Epithelial cell of prostate (primary cell): ENCODE data around the gene NRAS.
A peak's percentile ranks its signal among the peaks of the same experiment; 100 is the strongest.

ENCODE experiments used
- DNase-seq: peaks from one replicate; pipeline ENCODE4 v3.0.0-alpha.2; 2011; ENCODE audit warnings: low read depth, low spot score
- H3K27ac ChIP-seq: fragments of 450-650 bp; 2 replicates; pipeline ENCODE4 v1.5.1; 2017; ENCODE audit warnings: mild to moderate bottlenecking

NRAS gene

GRCh38 chr1:114729782-114730181, 13.2 kb upstream of the NRAS start:
- DNase-seq: no peak
- H3K27ac ChIP-seq: no peak overlapping the region

- no peak overlapping the region for H3K27ac ChIP-seq
- no peak for DNase-seq
Measured at GRCh38 chr1:114728553-114728952, 12.0 kb upstream of the NRAS start.

GRCh38 chr1:114725230-114725629, 8.7 kb upstream of the NRAS start:
- no peak overlapping the region for H3K27ac ChIP-seq

GRCh38 chr1:114723915-114724314, 7.3 kb upstream of the NRAS start:
- DNase-seq: no peak
- no peak overlapping the region for H3K27ac ChIP-seq

More at GRCh38 chr1:114725230-114725629, 8.7 kb upstream of the NRAS start:
- no peak for DNase-seq

GRCh38 chr1:114723457-114723856, 6.9 kb upstream of the NRAS start:
- no peak overlapping the region for H3K27ac ChIP-seq
- DNase-seq: no peak

GRCh38 chr1:114720492-114720891, 3.9 kb upstream of the NRAS start:
- H3K27ac ChIP-seq: peak overlapping the region; percentile 85
- no peak for DNase-seq

GRCh38 chr1:114719424-114719787, 2.8 kb upstream of the NRAS start:
- peak overlapping the region; percentile 85 for H3K27ac ChIP-seq
- no peak for DNase-seq

- peak; percentile 53 for DNase-seq
- peak overlapping the region; percentile 85 for H3K27ac ChIP-seq
Measured at GRCh38 chr1:114718661-114719423, 2.3 kb upstream of the NRAS start.

- H3K27ac ChIP-seq: peak overlapping the region; percentile 85
- DNase-seq: no peak
Measured at GRCh38 chr1:114715952-114716303, 643 bp downstream of the NRAS start.

GRCh38 chr1:114712977-114713376, 3.6 kb downstream of the NRAS start:
- DNase-seq: no peak
- no peak overlapping the region for H3K27ac ChIP-seq

- no peak for DNase-seq
- H3K27ac ChIP-seq: no peak overlapping the region
Measured at GRCh38 chr1:114710360-114710759, 6.2 kb downstream of the NRAS start.

GRCh38 chr1:114707604-114708003, 9.0 kb downstream of the NRAS start:
- no peak for DNase-seq
- no peak overlapping the region for H3K27ac ChIP-seq

GRCh38 chr1:114703242-114703641, 13.3 kb downstream of the NRAS start:
- no peak overlapping the region for H3K27ac ChIP-seq
- DNase-seq: no peak

- no peak for DNase-seq
Measured at GRCh38 chr1:114702737-114703136, 13.8 kb downstream of the NRAS start.

GRCh38 chr1:114701931-114702330, 14.6 kb downstream of the NRAS start:
- H3K27ac ChIP-seq: no peak overlapping the region
- DNase-seq: no peak

More at GRCh38 chr1:114702737-114703136, 13.8 kb downstream of the NRAS start:
- no peak overlapping the region for H3K27ac ChIP-seq

- no peak for DNase-seq
- H3K27ac ChIP-seq: no peak overlapping the region
Measured at GRCh38 chr1:114700036-114700600, 16.5 kb downstream of the NRAS start.

GRCh38 chr1:114696810-114697209, 19.8 kb downstream of the NRAS start:
- no peak for DNase-seq
- H3K27ac ChIP-seq: no peak overlapping the region

GRCh38 chr1:114695430-114696058, 21.0 kb downstream of the NRAS start, which contains the start of gene AMPD1:
AMPD1 (minus strand) TSS chr1:114695546; CDS start chr1:114695471, 75 bp downstream.
- no peak within 1 kb of the TSS for H3K27ac ChIP-seq
- peak; percentile 54 for DNase-seq

GRCh38 chr1:114694540-114695310, 21.8 kb downstream of the NRAS start:
- H3K27ac ChIP-seq: no peak overlapping the region
- no peak for DNase-seq

- no peak for DNase-seq
- H3K27ac ChIP-seq: no peak overlapping the region
Measured at GRCh38 chr1:114692947-114693346, 23.6 kb downstream of the NRAS start.

GRCh38 chr1:114691061-114691460, 25.5 kb downstream of the NRAS start:
- DNase-seq: no peak
- no peak overlapping the region for H3K27ac ChIP-seq
